Aortic smooth muscle cell (primary cell): ENCODE data around the gene TPRKB. TPM values are rescaled to one million over a fixed set of nuclear protein-coding genes. Genes with fewer than 3 reads are reported as not detected.

ENCODE experiments used
- total RNA-seq: library from RNA; depleted of rRNA; stranded (reverse); fragments of >200 nt; gene quantifications from 2 replicates; pipeline ENCODE4 v1.2.3, GENCODE V29; 2014

Gene TPRKB
- total RNA-seq, result 22.2 and 23.6 TPM in 2 replicates

GRCh38 chr2:73736855-73737779 is at the start of gene TPRKB:
Gene TPRKB, minus strand, starts transcription at chr2:73737345. Its CDS starts 2,776 bp downstream, at chr2:73734569.

GRCh38 chr2:73783883-73784282 is 46.7 kb upstream of the TPRKB start, which contains the start of gene C2orf78:
Gene C2orf78, plus strand, starts transcription at chr2:73784183. Its CDS starts 127 bp downstream, at chr2:73784310.

GRCh38 chr2:73779467-73780236 is 42.5 kb upstream of the TPRKB start, which contains the start of gene DUSP11:
Gene DUSP11, minus strand, starts transcription at chr2:73780103. Its CDS starts 129 bp downstream, at chr2:73779974.

Other genes with a start within 250 kb of the TPRKB start
- gene NAT8, start 94.9 kb downstream of the TPRKB start, total RNA-seq, result not detected in 2 replicates
- 24.4 and 24.6 TPM in 2 replicates for gene DUSP11, start 42.8 kb upstream of the TPRKB start, total RNA-seq
- not detected in 2 replicates for gene C2orf78, start 46.8 kb upstream of the TPRKB start, total RNA-seq
- 23.8 and 24.4 TPM in 2 replicates for gene STAMBP, start 91.6 kb upstream of the TPRKB start, total RNA-seq
- 0.56 TPM in 1 of 2 replicates, not detected in the other for gene ACTG2, start 155.7 kb upstream of the TPRKB start, total RNA-seq
- 39.1 and 48.6 TPM in 2 replicates for gene DGUOK, start 189.5 kb upstream of the TPRKB start, total RNA-seq
- 2.4 and 3.0 TPM in 2 replicates for gene TET3, start 247.6 kb upstream of the TPRKB start, total RNA-seq